ENCODE measurements around the gene WDR26.

WDR26 gene

DNA sequence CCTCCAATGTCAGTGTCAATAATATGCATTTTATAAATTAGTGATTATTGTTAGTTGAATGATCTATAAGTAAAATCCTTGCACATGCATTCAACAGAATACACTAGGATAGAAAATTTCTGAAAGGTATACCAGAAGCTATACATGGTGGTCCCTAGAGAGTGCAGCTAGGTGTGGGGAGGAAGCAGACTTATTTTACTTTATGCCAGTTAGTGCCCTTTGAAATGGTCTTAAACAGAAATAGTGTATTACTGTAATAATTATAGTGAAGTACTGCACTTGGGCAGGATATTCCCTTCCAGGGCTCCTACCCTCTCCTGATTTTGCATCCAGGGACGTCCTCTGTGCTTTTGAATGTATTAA, 23.2 kb upstream of the WDR26 start:
- Histone ChIP-seq H3K9ac (ENCODE audit: low read length) (no peak overlapping the region), H3K4me3 (ENCODE audit: low read depth, low read length) (no peak overlapping the region), H3K27ac (ENCODE audit: low read depth, low read length) (no peak overlapping the region), H3K4me1 (ENCODE audit: control insufficient read depth, insufficient read depth, low read length) (peaks cover 17% of the 10 kb centered on the region), H3K9me3 (ENCODE audit: control insufficient read depth, insufficient read depth, low read depth, low read length) (peaks cover 5% of the 10 kb centered on the region; the same call in 1 of the 2 replicates), H3K27me3 (ENCODE audit: control insufficient read depth, insufficient read depth, low read length) (no peaks in the 10 kb centered on the region), H3K36me3 (ENCODE audit: control insufficient read depth, insufficient read depth, low read length) (no peaks in the 10 kb centered on the region)

DNA sequence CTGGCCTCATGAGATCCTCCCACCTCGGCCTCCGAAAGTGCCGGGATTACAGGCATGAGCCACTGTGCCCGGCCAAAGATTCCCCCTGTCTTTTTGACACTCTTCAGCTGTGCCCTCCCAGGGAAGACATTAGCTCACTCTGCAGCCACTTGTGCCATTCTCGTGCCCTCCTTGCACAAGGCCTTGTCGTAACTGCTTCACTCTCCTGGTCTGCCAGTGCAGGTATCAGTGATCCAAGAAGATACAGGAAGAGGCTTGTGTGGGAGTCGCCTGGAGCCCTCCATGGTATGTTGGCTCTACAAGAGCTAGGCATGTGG, 22.0 kb upstream of the WDR26 start:
- Histone ChIP-seq H3K27me3 (ENCODE audit: control insufficient read depth, insufficient read depth, low read length) (no peaks in the 10 kb centered on the region), H3K27ac (ENCODE audit: low read depth, low read length) (no peak overlapping the region), H3K9ac (ENCODE audit: low read length) (peak overlapping the region; percentile 10), H3K36me3 (ENCODE audit: control insufficient read depth, insufficient read depth, low read length) (no peaks in the 10 kb centered on the region), H3K4me3 (ENCODE audit: low read depth, low read length) (no peak overlapping the region), H3K4me1 (ENCODE audit: control insufficient read depth, insufficient read depth, low read length) (peaks cover 17% of the 10 kb centered on the region), H3K9me3 (ENCODE audit: control insufficient read depth, insufficient read depth, low read depth, low read length) (peaks cover 3% of the 10 kb centered on the region; the same call in 1 of the 2 replicates)

DNA sequence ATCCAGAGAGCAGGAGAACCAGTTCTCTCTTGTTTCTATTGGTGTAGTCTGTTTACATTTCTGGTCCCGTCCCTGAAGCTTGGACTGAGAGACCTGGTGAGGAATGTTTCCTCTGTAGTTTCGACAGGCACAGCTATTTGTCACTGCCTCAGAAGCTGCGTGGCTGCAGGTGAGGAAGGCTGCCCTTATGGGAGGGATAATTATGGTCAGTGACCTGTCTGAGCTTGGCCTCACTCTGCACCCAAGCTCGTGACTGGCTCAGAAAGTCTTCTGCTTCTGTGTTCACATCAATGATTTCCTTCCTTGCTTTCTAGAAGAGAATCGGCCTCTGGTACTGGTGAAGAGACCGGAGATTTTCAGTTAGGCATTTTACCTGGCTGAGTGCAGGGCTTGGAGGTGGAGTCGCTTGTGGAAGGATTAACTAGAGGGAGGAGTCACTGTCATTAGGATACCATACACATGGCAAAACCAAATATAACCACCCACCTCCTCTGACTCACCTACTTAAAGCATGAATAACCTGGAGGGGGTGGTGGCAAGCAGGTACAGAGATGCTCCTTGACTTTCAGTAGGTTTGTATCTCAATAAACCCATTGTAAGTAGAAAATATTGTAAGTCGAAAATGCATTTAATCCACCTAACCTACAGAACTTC, 19.9 kb upstream of the WDR26 start:
- H3K9ac ChIP-seq (ENCODE audit: low read length) = no peak overlapping the region
- no peak overlapping the region for H3K4me3 ChIP-seq (ENCODE audit: low read depth, low read length)

DNA sequence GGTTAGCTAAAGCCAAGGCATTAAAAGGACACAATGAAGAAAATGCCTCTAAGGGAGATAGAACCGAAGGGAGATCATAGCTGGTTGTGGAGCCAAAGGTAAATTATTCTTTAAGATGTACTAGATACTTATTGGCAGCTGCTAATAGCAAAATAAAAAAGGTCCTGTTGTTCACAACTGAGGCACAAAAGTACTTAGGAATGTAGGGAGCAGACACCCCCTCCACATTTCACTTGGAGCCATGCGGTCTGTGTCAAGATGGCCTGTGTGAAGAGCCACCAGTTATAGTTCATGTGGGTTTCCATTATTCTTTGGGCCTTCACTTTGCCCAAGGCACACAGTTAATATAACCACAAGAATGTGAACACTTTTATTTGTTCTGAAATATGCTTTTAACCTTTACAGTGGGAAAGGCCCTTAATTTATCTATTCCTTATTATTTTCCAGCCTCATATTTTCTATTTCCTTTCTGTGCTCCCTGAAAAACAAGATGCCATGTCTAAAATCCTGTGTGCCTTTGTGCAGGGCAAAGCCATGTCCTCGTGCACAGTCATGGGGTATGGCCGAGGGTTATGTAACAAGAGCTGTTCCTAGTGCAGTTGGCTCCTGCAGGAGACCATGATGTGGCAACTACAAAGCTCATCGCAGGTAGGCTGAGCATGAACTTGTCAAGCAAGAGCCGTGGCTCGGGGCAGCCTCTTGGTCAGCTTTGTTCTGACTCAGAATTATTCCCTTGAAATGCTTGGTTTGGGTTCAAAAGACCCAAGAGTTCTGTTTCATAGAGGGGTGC, 16.2 kb upstream of the WDR26 start:
- Histone ChIP-seq H3K9me3 (ENCODE audit: control insufficient read depth, insufficient read depth, low read depth, low read length) (no peaks in the 10 kb centered on the region), H3K9ac (ENCODE audit: low read length) (no peak overlapping the region), H3K4me1 (ENCODE audit: control insufficient read depth, insufficient read depth, low read length) (peaks cover 8% of the 10 kb centered on the region), H3K4me3 (ENCODE audit: low read depth, low read length) (no peak overlapping the region), H3K36me3 (ENCODE audit: control insufficient read depth, insufficient read depth, low read length) (no peaks in the 10 kb centered on the region), H3K27ac (ENCODE audit: low read depth, low read length) (no peak overlapping the region), H3K27me3 (ENCODE audit: control insufficient read depth, insufficient read depth, low read length) (no peaks in the 10 kb centered on the region)

More for the DNA sequence above, 19.9 kb upstream of the WDR26 start:
- no peaks in the 10 kb centered on the region for H3K36me3 ChIP-seq (ENCODE audit: control insufficient read depth, insufficient read depth, low read length)
- peaks cover 17% of the 10 kb centered on the region for H3K4me1 ChIP-seq (ENCODE audit: control insufficient read depth, insufficient read depth, low read length)
- no peaks in the 10 kb centered on the region for H3K27me3 ChIP-seq (ENCODE audit: control insufficient read depth, insufficient read depth, low read length)
- no peaks in the 10 kb centered on the region for H3K9me3 ChIP-seq (ENCODE audit: control insufficient read depth, insufficient read depth, low read depth, low read length)
- no peak overlapping the region for H3K27ac ChIP-seq (ENCODE audit: low read depth, low read length)

DNA sequence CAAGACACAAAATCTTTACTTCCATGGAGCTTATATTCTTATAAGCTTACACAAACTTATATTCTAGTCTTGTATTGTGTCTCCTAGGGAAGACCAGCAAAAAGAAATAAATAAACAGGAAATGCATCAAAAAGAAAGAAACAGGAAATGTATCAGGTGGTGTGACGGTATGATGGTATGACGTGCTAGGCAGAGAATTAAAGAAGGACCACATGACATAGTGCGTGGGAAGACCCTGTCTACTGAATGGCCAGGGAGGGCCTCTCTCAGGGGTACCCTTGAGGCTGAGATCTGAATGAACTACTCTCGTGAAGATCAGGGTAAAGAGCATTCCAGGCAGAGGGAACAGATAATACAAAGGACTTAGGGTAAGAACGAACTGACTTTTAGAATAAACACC, 15.6 kb upstream of the WDR26 start:
- no peaks in the 10 kb centered on the region for H3K9me3 ChIP-seq (ENCODE audit: control insufficient read depth, insufficient read depth, low read depth, low read length)
- H3K9ac ChIP-seq (ENCODE audit: low read length) = no peak overlapping the region
- peaks cover 8% of the 10 kb centered on the region for H3K4me1 ChIP-seq (ENCODE audit: control insufficient read depth, insufficient read depth, low read length)
- no peak overlapping the region for H3K27ac ChIP-seq (ENCODE audit: low read depth, low read length)
- H3K27me3 ChIP-seq (ENCODE audit: control insufficient read depth, insufficient read depth, low read length) = no peaks in the 10 kb centered on the region
- no peak overlapping the region for H3K4me3 ChIP-seq (ENCODE audit: low read depth, low read length)
- no peaks in the 10 kb centered on the region for H3K36me3 ChIP-seq (ENCODE audit: control insufficient read depth, insufficient read depth, low read length)

DNA sequence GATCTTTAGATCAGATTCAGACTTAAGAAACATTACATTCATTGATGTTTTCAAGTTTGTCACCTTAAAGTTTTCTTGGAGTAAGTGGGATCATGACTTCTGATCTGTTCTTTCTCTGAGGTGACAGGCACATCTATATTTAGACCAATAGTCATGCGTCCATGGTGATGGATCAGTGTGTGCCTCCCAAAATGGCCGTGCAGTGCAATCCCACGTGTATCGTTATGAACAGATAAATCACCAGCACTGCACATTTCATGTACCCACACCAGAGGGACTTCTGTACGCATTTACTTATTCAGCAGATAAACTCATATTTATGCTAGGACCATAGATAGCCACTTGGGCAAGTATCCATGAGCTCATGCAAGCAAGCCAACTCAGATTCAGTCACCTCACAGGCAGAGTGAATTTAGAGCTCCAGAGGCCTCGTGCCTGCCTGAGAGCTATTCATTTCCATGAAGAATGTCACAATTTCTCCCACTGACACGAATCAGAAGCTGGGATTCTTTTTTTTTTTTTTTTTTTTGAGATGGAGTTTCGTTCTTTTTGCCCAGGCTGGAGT, 13.9 kb upstream of the WDR26 start:
- Histone ChIP-seq H3K9me3 (ENCODE audit: control insufficient read depth, insufficient read depth, low read depth, low read length) (no peaks in the 10 kb centered on the region), H3K27ac (ENCODE audit: low read depth, low read length) (no peak overlapping the region), H3K4me1 (ENCODE audit: control insufficient read depth, insufficient read depth, low read length) (no peaks in the 10 kb centered on the region), H3K4me3 (ENCODE audit: low read depth, low read length) (no peak overlapping the region), H3K9ac (ENCODE audit: low read length) (no peak overlapping the region), H3K36me3 (ENCODE audit: control insufficient read depth, insufficient read depth, low read length) (no peaks in the 10 kb centered on the region), H3K27me3 (ENCODE audit: control insufficient read depth, insufficient read depth, low read length) (no peaks in the 10 kb centered on the region)

DNA sequence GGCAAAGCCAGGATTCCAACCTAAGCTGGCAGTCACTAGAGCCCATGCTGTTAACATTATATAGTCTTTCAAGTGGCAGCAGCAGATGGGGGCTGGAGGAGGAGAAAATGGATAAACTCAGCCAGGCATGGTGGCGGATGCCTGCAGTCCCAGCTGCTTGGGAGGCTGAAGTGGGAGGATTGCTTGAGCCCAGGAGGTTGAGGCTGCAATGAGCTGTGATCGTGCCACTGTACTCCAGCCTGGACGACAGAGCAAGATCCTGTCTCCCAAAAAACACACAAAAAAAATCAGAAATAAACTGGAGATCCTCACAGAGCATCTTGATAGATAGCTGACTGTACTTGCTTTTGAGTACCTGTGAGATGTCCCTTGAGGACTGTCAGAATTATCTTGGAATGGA, 13.4 kb upstream of the WDR26 start:
- H3K4me3 ChIP-seq (ENCODE audit: low read depth, low read length) = no peak overlapping the region
- H3K27ac ChIP-seq (ENCODE audit: low read depth, low read length) = no peak overlapping the region

DNA sequence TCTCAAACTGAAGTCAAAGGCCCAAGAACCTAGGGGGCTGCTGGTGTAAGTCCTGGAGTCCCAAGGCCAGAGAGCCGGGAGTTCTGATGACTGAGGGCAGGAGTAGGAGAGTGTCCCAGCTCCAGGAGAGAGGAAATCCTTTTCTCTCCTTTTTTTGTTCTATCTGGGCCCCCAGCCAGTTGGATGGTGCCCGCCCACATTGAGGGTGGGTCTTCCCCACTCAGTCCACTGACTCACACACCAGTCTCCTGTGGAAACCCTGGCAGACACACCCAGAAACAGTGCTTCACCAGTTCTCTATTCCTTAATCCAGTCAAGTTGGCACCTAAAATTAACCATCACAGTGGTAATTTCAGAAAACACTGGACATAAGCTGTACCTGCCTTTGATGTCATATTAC, 12.7 kb upstream of the WDR26 start:
- no peak overlapping the region for H3K27ac ChIP-seq (ENCODE audit: low read depth, low read length)
- H3K4me1 ChIP-seq (ENCODE audit: control insufficient read depth, insufficient read depth, low read length) = no peaks in the 10 kb centered on the region
- H3K4me3 ChIP-seq (ENCODE audit: low read depth, low read length) = no peak overlapping the region
- no peaks in the 10 kb centered on the region for H3K9me3 ChIP-seq (ENCODE audit: control insufficient read depth, insufficient read depth, low read depth, low read length)
- no peaks in the 10 kb centered on the region for H3K27me3 ChIP-seq (ENCODE audit: control insufficient read depth, insufficient read depth, low read length)
- no peak overlapping the region for H3K9ac ChIP-seq (ENCODE audit: low read length)
- H3K36me3 ChIP-seq (ENCODE audit: control insufficient read depth, insufficient read depth, low read length) = no peaks in the 10 kb centered on the region

More for the DNA sequence above, 13.4 kb upstream of the WDR26 start:
- Histone ChIP-seq H3K36me3 (ENCODE audit: control insufficient read depth, insufficient read depth, low read length) (no peaks in the 10 kb centered on the region), H3K27me3 (ENCODE audit: control insufficient read depth, insufficient read depth, low read length) (no peaks in the 10 kb centered on the region), H3K9ac (ENCODE audit: low read length) (no peak overlapping the region), H3K9me3 (ENCODE audit: control insufficient read depth, insufficient read depth, low read depth, low read length) (no peaks in the 10 kb centered on the region), H3K4me1 (ENCODE audit: control insufficient read depth, insufficient read depth, low read length) (no peaks in the 10 kb centered on the region)

DNA sequence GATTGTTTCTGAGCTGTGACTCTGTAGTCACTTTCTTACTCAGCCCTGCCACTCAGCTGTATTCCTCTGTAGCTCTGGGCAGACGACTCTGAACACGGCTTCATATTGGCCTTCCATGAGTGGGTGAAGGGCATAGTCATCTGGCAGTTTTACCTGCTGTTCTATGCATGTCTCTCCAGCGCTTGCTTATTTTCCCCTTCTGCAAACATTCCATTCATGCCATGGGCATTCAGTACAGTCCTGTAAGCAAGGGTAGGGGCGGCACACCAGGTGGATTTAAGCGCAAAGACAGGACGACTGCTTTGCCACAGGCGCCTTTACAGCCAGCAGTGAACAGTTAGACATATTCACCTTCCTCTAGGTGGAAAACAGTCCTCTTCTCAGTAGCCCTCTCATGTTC, 4.4 kb upstream of the WDR26 start:
- Histone ChIP-seq H3K4me1 (ENCODE audit: control insufficient read depth, insufficient read depth, low read length) (peaks cover 12% of the 10 kb centered on the region), H3K9ac (ENCODE audit: low read length) (no peak overlapping the region), H3K27ac (ENCODE audit: low read depth, low read length) (no peak overlapping the region), H3K27me3 (ENCODE audit: control insufficient read depth, insufficient read depth, low read length) (no peaks in the 10 kb centered on the region), H3K36me3 (ENCODE audit: control insufficient read depth, insufficient read depth, low read length) (peaks cover 4% of the 10 kb centered on the region; the same call in 1 of the 2 replicates), H3K9me3 (ENCODE audit: control insufficient read depth, insufficient read depth, low read depth, low read length) (no peaks in the 10 kb centered on the region), H3K4me3 (ENCODE audit: low read depth, low read length) (no peak overlapping the region)

DNA sequence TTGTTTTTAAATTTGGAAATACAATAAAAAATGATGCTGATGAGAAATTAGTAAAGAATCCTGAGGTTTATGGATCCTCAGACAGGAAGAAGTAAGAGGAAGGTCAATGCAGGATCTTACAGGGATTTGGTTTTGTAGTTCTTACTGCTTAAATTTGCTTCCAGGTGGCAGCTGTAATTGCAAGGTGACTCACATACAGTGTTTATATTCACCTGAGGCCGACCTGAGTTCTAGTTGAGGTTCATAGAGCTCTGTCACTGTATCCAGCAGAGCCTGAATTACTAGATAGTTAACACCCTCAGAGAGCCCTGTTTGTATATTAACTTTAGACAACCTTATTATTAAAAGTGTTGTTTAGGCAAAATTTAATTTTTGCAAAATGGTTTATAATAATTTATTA, 1.4 kb upstream of the WDR26 start:
- Histone ChIP-seq H3K36me3 (ENCODE audit: control insufficient read depth, insufficient read depth, low read length) (peaks cover 20% of the 10 kb centered on the region), H3K4me3 (ENCODE audit: low read depth, low read length) (peak overlapping the region; percentile 80; the same call in 1 of the 2 replicates), H3K4me1 (ENCODE audit: control insufficient read depth, insufficient read depth, low read length) (peaks cover 28% of the 10 kb centered on the region), H3K9ac (ENCODE audit: low read length) (no peak overlapping the region), H3K27ac (ENCODE audit: low read depth, low read length) (no peak overlapping the region), H3K27me3 (ENCODE audit: control insufficient read depth, insufficient read depth, low read length) (no peaks in the 10 kb centered on the region), H3K9me3 (ENCODE audit: control insufficient read depth, insufficient read depth, low read depth, low read length) (no peaks in the 10 kb centered on the region)

DNA sequence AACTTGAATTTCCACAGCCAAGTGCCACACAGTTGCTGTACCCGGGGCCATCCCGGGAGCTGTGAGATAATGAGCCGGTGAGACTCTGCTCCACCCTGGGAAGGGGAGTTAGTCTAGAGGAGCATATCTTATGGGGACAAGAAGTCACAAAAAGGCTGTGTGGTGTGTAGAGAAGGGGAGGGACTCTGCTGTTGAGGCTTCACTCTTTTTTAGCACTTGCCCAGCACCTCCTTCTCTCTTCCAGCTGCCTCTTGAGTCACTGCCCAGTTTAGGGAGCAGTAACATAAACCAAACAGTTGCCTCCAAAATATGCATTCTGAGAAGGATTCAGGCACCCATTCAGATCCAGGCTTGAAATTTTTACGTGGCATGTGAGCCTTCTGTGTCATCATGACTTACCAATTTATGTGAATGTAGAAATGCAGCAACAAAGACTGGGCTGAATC, 744 bp upstream of the WDR26 start:
- Histone ChIP-seq H3K27ac (ENCODE audit: low read depth, low read length) (no peak overlapping the region), H3K9ac (ENCODE audit: low read length) (peak overlapping the region; percentile 79), H3K4me1 (ENCODE audit: control insufficient read depth, insufficient read depth, low read length) (peaks cover 34% of the 10 kb centered on the region), H3K27me3 (ENCODE audit: control insufficient read depth, insufficient read depth, low read length) (no peaks in the 10 kb centered on the region), H3K36me3 (ENCODE audit: control insufficient read depth, insufficient read depth, low read length) (peaks cover 26% of the 10 kb centered on the region), H3K9me3 (ENCODE audit: control insufficient read depth, insufficient read depth, low read depth, low read length) (no peaks in the 10 kb centered on the region), H3K4me3 (ENCODE audit: low read depth, low read length) (peak overlapping the region; percentile 80)
